SU-DHL-6 (cell line): ENCODE data around the gene PTPRK.

Experiments used
- H2AFZ ChIP-seq: fragments of 200-600 bp; sonication (generic); 2 replicates; pipeline ENCODE4 v1.6.1; 2014; ENCODE audit warnings: low read depth, mild to moderate bottlenecking, moderate library complexity, mixed read lengths, antibody characterized with exemption, low read length; ENCODE audit not compliant: severe bottlenecking
- H3F3A ChIP-seq: fragments of 200-600 bp; shearing (Covaris generic); 2 replicates; pipeline ENCODE4 v1.6.0; 2016; ENCODE audit warnings: antibody characterized with exemption, mild to moderate bottlenecking; ENCODE audit not compliant: insufficient read depth
- H3K27ac ChIP-seq: fragments of 200-600 bp; sonication (generic); 2 replicates; pipeline ENCODE4 v1.5.1; 2016; ENCODE audit warnings: low read depth, mild to moderate bottlenecking, low read length, moderate library complexity, mixed read lengths
- H3K27me3 ChIP-seq: fragments of 200-600 bp; sonication (generic), shearing (Covaris generic); 2 replicates; pipeline ENCODE4 v1.6.0; 2014; ENCODE audit warnings: mild to moderate bottlenecking, low read length
- H3K36me3 ChIP-seq: fragments of 200-600 bp; sonication (generic); 2 replicates; pipeline ENCODE4 v1.6.1; 2014; ENCODE audit warnings: mild to moderate bottlenecking, low read length, mixed read lengths
- H3K4me2 ChIP-seq: fragments of 300-600, 200-600 bp; shearing (Covaris generic), sonication (generic); 2 replicates; pipeline ENCODE4 v1.6.0; 2014; ENCODE audit warnings: low read length, low read depth, mild to moderate bottlenecking; ENCODE audit not compliant: poor library complexity, severe bottlenecking
- H3K4me3 ChIP-seq: fragments of 200-600 bp; sonication (generic); 2 replicates; pipeline ENCODE4 v1.5.1; 2014; ENCODE audit warnings: antibody characterized with exemption, low read length, mild to moderate bottlenecking, mixed read lengths; ENCODE audit not compliant: insufficient read depth, poor library complexity, severe bottlenecking
- H3K79me2 ChIP-seq: fragments of 200-600 bp; sonication (generic); 2 replicates; pipeline ENCODE4 v1.6.1; 2014; ENCODE audit warnings: mild to moderate bottlenecking, low read length, moderate library complexity; ENCODE audit not compliant: insufficient read depth
- H3K9ac ChIP-seq: fragments of 200-600 bp; sonication (generic); 2 replicates; pipeline ENCODE4 v1.7.0; 2014; ENCODE audit warnings: mild to moderate bottlenecking, low read length
- H3K9me2 ChIP-seq: fragments of 200-600 bp; sonication (generic); replicated peaks from 2 replicates; pipeline ENCODE4 v1.6.1; 2014; ENCODE audit warnings: low read length; ENCODE audit not compliant: insufficient read depth
- H3K9me3 ChIP-seq: fragments of 200-600 bp; sonication (generic); 2 replicates; pipeline ENCODE4 v1.6.1; 2014; ENCODE audit warnings: low read length, mixed read lengths; ENCODE audit not compliant: insufficient read depth
- H4K20me1 ChIP-seq: fragments of 200-600 bp; sonication (generic); 2 replicates; pipeline ENCODE4 v1.6.1; 2014; ENCODE audit warnings: low read depth, mild to moderate bottlenecking, antibody characterized with exemption, low read length, moderate library complexity, mixed read lengths
- CTCF ChIP-seq: fragments of 200-600 bp; sonication (generic); IDR thresholded peaks from one replicate; pipeline ENCODE4 v1.5.1; 2017; ENCODE audit warnings: antibody characterized with exemption, mild to moderate bottlenecking, low read length, moderate library complexity; ENCODE audit not compliant: insufficient read depth, poor library complexity, severe bottlenecking
- EZH2phosphoT487 ChIP-seq: fragments of 200-600 bp; sonication (generic), shearing (Covaris generic); conservative IDR thresholded peaks from 2 replicates; pipeline ENCODE4 v1.6.1; 2018; ENCODE audit warnings: mild to moderate bottlenecking, antibody characterized with exemption, low read length, moderate library complexity, mixed read lengths

The PTPRK gene

GRCh38 chr6:128208078-128208477 is 312.3 kb downstream of the PTPRK start:
- H3K36me3 ChIP-seq: no peaks in the 10 kb centered on the region
- H3K4me3 ChIP-seq: no peak overlapping the region
- H2AFZ ChIP-seq: no peak overlapping the region
- no peaks in the 10 kb centered on the region for H3K27me3 ChIP-seq
- no peaks in the 10 kb centered on the region for H3F3A ChIP-seq
- H3K27ac ChIP-seq: no peak overlapping the region
- no peak overlapping the region for H3K9ac ChIP-seq
- H3K9me3 ChIP-seq: no peaks in the 10 kb centered on the region
- no peaks in the 10 kb centered on the region for H4K20me1 ChIP-seq
- no peak overlapping the region for H3K4me2 ChIP-seq
- H3K79me2 ChIP-seq: no peaks in the 10 kb centered on the region
- TF ChIP-seq CTCF (no peak), EZH2phosphoT487 (no peak)
- no peaks in the 10 kb centered on the region for H3K9me2 ChIP-seq

DNA sequence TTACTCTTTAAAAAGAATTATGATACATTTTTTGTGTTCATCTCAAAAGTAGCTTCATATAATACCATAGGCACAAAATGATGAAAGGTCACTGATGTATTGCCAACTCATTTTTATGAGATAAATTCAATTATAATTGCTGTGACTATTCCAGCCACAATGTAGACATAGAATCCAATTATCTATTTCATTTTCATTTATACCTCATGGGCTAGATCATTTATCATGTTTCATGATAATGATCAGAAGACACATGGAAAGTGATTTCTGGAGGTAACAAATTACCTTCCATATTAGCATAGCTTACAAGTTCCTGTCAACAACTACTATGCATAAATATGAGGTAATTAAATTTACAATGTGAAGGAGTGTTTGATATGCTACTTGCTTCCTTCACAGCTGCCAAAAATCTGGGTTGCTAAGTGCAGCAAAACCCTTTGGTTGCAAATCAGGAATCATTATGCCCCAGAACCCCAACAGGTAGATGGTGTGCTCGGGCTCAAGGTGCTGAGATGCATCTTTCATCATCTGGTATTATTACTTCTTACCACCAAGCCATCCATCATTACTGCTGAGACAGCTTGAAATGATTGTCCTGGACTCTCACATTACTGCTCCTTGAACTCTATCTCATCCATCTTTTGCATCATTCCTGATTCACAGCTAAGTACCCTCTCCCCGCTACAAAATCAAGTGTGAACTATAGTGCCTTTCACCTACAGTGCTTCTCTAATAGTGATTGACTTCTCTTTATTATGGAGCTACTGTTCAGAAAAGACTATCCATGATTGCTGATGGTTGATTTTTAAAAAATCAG is 313.6 kb downstream of the PTPRK start:
- H3K27me3 ChIP-seq: no peaks in the 10 kb centered on the region
- no peaks in the 10 kb centered on the region for H3K9me3 ChIP-seq
- H3K9ac ChIP-seq: no peak overlapping the region
- no peak overlapping the region for H2AFZ ChIP-seq
- TF ChIP-seq EZH2phosphoT487: no peak
- TF ChIP-seq CTCF: no peak
- H3K79me2 ChIP-seq: no peaks in the 10 kb centered on the region
- H3F3A ChIP-seq: no peaks in the 10 kb centered on the region
- no peak overlapping the region for H3K27ac ChIP-seq
- no peak overlapping the region for H3K4me3 ChIP-seq
- H4K20me1 ChIP-seq: no peaks in the 10 kb centered on the region
- no peaks in the 10 kb centered on the region for H3K36me3 ChIP-seq
- H3K4me2 ChIP-seq: no peak overlapping the region
- no peaks in the 10 kb centered on the region for H3K9me2 ChIP-seq

- Histone ChIP-seq H3K4me2 (no peak overlapping the region), H3K27me3 (no peaks in the 10 kb centered on the region), H3F3A (no peaks in the 10 kb centered on the region), H3K79me2 (no peaks in the 10 kb centered on the region), H2AFZ (no peak overlapping the region), H3K36me3 (no peaks in the 10 kb centered on the region), H3K9ac (no peak overlapping the region), H4K20me1 (no peaks in the 10 kb centered on the region), H3K9me2 (no peaks in the 10 kb centered on the region), H3K4me3 (no peak overlapping the region), H3K9me3 (no peaks in the 10 kb centered on the region), H3K27ac (no peak overlapping the region)
- TF ChIP-seq CTCF: no peak
- no peak for TF ChIP-seq EZH2phosphoT487
Measured at GRCh38 chr6:128204616-128205015, 315.8 kb downstream of the PTPRK start.
